ENCODE results near the gene MAML2.

Gene MAML2

DNA sequence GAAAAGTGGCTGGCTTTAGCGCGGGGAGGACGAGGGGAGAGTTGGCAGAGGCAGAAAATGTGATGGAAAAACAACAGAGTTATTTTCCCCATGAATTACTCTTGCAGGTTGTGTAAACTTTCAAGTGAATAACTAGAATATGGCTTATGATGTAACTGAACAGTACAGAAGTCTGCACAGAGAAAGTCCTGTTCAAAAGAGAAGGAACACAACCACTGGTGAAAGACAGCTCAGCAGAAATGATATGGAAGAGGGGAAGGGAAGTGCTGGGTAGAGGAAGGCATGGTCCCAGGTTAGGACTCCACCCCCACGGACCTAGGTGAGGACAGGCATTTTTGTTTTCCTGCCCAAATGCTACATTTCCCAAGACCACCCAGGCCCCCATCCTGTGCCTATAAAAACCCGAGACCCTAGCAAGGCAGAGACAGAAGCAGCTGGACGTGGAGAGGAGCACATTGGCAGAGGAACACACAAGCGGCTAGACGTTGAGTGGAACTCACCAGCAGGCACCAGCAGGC lies 77.7 kb downstream of the MAML2 start:
- no peak for DNase-seq

DNA sequence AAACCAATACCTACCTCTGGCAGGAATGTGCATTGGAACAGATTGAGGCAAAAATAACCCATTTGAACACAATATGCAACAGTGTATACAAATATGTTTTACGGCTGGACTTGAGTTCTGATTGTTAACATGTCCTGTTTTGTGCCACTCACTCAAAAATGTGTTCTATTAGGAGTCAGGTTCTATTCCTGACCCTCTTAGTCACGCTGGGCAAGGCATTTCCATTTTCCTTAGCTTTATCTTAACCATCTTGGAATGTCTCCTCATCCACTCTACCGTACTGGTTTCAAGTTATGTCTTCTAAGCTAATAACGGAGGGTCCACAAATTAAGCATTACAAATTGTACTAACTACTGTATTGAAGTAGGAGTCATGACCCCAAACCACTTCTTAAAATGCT lies 78.6 kb downstream of the MAML2 start:
- no peak for DNase-seq

DNA sequence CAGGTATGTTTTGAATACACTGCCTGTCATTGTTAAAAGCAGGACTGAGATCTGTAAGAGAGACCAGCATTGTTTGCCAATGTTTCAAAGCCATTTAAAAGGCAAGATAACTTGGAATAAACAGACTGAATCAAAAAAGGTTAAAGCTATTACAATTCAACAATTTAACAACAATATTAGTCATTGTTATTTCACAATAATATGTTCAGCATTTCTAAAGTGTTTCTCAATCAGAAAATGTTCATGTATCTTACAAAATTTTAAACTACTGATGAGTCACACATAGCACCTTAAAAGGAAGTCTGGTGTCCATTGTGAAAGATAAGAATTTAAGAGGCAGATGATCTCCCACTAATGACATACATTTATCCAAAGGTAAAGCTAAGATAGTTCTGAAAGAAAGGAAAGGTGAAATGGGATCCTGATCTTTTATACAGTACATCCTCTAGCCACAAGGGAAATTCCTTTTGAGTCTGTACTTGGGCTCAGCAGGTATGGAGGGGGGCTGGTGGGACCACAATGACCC lies 79.7 kb downstream of the MAML2 start:
- no peak for DNase-seq

DNA sequence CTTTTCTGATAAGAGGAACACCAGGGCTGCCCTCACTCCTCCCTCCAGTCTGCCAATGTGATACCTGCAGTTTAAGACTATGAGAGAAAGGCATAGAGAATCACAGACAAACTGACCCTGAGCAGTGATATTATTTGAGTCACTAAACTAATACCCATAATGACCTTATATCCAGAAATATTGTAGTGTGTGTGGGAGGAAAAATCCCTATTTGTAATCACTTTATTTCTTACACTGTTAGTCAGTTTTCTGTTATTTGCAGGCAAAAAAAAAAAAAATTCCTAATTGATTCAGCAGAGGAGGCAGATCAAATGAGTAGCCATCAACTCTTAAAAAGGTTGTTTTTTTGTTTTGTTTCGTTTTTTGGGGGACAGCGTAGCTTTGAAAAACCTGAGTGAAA lies 82.5 kb downstream of the MAML2 start:
- DNase-seq: no peak

DNA sequence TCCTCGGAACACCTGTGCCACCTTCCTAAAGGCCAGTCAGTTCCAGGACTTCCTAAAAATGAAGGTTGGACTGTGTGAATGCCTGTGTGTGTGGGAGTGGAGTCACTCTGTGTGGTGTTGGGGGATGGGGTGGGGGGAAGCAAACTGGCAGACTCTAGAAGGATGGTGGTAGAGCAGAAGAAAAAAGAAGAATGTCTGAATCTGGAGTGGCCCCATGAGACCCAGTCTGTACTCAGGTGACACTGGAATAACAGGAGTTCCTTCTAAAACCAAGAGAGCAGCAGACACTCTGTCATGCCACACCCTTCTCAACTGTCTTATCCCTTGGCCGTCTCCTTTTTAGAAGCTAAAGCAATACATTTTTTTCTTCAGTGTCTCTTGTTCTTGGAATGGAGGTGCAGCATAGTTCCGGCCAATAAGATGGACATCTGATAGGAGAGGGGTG lies 82.9 kb downstream of the MAML2 start:
- no peak for DNase-seq

DNA sequence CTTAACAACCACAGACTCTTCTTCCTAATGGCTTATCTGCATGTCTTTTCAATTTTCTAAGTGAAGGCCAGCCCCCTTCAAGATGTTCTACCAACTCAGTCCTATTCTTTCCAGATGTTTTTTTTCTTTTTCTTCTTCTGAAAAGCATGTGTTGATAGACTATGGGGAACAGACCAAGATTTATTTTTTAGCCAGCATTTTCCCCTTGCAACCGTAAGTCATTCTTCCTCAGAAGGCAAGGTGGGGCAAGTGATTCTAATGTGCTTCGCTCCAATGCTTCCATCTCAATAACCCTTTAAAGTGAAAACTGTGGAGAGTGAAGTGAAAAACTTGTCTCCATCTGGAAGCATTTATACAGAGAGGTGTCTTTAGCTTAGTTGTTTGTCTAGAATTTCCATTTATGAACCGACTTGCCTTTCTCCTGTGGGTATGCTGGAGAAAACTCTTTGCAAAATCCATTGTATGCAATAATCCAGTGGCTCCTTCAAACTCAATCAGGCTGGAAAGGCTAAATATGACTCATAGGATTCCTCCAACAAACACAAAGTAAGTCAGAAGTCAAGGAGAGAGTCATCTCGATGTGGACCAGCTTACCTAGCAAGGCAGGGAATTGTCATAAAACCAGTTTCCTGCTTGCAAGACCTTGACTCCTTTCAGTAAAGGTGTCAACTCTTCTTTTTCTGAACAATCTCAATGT lies 83.7 kb downstream of the MAML2 start:
- DNase-seq: no peak

DNA sequence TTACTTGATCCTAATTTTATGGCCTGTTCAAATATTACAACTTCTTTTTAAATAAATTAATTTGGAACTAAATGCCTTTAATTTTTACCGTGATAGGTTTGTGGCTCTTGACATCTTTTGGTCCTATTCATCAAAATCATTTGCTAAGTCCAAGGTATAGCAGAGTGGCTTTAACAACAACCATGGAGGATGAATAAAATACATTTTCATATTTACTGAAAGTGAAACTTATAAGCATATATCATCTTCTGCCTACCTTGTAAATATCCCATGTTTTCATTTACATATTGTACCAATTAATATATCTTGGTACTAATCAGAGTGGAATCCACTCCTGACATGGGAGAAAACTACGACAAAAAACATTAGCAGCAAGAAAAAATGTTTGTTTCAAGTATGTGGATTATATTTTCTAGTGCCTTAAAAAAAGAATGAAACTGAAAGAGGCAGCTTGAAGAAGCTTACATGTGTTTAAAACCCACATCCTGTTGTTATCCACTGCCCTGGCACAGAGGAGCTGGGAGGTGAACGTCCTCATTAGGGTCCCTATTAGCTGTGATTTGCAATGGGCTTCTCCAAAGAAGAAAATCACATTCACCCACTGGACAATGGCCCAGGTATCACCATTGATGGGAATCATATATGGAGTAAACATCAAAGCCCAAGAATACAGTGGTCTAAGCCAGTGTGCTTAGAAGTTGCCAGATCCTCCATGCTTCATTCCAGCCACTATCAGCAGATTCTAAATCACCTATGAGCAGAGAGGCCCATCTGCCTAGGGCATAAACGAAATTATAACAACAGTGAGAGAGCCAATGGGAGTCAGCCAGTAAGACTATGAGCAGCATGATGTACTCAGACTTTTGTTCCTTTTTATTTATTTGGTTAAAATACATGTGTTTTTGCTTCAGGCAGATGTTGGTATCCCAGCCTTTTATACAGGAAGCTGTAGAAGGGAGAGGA lies 84.7 kb downstream of the MAML2 start:
- DNase-seq: no peak

DNA sequence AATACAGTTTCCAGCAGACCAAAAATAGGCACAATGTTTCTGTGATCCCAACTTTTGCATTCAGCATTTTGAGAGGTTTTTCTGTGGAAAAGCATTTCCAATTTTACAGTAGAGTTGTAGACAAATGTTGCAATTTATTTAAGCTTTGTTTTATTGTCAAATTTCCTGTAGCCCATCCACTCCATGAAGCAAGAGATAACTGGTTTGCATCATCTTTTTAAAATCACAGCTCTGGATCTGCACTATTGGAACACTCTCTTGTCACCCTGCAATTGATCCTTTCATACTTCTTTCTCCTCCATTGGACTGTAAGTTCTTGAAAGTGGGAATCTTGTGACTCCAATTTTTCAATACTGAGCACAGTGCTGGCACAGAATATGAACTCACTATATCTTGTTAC lies 86.0 kb downstream of the MAML2 start:
- DNase-seq: no peak

DNA sequence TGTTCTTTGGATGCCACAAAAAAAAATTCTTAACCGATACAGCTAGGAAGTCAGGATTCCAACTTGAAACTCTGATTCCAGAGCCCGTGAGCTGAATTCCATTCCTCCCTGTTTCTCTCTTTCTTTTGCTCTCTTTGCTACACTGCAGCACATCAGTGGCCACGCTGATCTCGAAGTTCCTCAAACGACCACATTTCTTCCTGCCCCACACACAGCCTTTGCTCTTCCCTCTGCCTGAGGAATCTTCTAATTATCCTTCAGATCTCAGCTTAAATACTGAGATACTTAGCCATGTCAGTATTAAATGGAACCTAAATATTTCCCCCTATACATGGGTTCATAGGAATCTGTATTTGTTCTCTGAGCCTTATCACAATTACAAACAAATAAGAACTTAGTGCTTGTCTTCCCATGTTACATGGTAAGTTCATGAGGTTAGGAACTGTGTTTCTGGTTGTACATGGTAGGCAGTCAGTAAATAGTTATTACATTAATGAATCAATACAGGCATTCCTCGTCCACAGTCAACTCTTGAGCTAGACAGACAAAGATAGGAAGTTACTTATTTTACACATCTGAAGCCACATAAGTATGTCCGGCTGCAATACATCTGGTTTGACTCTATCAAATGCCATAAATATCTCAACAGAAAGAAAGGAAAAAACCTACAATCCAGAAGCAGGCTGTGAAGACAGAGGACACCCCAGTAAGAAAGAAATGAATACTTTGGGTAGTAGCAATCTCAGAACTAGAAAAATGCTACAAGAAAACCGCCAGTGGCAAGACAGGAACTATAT lies 86.6 kb downstream of the MAML2 start:
- no peak for DNase-seq

DNA sequence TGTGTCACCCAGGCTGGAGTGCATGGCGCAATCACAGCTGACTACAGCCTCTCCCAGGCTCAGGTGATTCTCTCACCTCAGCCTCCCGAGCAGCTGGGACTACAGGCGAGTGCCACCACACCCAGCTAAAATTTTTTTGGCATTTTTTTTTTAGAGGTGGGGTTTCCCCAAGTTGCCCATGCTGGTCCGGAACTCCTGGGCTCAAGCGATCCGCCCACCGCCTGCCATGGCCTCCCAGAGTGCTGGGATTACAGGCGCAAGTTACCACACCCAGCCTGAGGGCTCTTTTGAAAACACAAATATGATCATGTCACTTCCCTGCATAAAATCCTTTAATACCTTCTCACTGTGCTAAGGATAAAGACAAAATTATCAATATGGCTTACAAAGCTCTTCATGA lies 88.1 kb downstream of the MAML2 start:
- no peak for DNase-seq

DNA sequence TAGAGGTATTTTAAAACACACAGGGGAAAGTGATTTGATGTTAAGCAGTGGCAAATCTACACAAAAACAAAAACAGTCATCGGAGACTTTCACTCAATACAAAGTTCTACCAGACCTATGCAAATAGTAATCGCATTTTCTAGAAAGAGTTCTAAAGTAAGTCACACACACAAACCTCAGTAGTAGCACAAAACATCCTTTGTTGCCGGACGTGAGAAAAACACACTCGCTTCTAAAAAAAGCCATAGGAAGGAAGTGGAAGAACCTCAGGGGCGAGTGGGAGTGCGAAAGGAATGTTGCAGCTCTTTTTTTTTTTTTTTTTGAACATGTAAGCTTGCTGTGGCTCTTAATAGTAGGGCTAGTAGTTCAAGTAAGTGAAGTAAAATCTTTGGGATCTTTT lies 88.9 kb downstream of the MAML2 start:
- no peak for DNase-seq

DNA sequence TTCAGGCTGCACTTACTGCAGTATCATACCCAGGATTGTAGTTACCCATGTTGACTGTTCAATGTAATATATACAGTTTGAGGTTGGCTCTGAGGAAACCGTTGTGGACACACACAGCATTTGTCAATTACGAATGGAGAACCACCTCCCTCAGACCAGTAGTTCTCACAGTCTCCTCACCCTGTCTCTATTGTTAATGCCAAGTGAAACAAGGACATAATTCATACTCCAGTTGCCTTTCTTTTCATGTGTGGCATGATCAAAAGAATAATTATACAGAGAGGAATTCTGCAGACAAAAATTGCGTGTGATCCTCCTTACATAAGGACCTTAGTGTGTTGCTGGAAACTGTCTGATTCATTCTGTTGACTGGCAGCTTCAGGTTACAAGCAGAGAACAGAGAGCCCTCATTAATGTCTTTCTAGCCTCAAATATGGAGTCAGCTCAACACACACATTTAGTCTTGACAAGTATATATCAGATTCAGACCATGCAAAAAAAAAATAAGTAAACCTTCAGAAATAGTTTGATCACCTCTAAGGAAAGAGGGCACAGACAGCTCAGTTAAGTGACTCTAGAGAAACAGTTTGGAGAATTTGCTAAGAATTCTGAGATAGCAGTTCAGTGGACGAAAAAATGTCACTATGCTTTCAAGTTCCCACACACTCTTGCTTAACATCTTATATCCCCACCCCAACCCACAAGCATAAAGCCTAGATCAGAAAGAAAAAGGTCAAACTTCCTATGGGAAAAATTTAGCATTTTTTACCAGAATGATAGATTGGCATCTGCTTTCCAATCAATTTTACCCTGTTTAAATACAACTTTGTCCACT lies 96.1 kb downstream of the MAML2 start:
- no peak for DNase-seq

DNA sequence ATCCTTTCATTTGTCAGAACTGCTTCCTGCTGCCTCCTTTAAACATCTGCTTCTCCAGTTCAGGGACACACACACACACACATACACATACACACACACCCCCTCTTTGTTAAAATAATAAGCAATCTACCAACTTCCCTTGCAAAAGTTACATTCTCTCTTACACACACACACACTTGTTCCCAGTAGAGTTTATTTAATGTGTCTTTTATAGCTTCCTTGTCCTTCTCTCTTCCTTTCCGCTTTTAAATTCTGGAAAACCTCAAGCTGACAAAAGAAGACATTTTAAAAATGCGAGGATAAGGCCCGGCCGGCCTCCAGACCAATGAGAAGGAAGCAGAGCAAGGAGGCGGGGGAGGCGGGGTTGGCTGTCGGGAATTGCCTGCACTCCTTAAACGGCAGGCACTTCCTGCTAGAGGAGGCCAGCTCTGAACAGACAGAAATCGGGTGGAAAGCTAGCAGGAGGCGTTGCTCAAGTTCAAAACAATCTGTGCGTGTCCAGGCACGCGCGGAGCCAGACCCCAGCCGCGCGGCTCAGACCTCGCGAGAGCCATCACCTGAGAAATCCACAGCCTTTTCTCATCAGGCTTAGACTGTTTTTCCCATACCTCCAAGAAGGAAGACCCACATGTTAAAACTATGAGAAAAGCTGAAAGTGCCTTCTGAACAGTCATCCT lies 99.9 kb downstream of the MAML2 start:
- DNase-seq: peak; percentile 61

DNA sequence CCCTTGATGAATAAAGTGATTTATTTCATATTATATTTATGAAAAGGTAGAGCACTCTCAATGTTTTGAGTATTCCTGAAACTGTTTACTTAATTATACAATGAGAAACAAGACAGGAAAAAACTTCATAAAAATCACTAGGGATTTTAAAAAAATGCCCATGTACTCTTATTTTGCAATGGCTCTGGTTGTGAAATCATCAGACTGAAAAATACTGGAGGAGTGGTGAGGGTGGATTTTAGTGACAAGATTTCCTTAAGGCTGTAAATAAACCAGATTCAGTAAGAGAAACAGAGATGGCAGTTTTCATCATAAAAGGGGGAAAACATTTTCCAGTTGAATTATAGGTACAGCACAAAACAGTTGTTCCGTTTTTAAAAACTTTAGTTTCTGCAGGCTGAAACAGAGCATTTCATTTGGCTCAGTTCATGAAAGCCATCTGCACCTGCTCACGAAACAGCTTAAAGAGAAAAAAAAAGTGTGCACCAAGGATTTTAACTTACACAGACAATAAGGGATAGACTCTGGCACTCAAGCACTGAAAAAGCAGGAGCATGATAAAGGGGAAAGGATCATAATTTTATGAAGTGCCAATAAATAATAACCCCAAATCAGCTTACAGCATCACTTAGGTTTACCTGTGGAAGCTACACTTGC lies 100.7 kb downstream of the MAML2 start:
- DNase-seq: no peak

DNA sequence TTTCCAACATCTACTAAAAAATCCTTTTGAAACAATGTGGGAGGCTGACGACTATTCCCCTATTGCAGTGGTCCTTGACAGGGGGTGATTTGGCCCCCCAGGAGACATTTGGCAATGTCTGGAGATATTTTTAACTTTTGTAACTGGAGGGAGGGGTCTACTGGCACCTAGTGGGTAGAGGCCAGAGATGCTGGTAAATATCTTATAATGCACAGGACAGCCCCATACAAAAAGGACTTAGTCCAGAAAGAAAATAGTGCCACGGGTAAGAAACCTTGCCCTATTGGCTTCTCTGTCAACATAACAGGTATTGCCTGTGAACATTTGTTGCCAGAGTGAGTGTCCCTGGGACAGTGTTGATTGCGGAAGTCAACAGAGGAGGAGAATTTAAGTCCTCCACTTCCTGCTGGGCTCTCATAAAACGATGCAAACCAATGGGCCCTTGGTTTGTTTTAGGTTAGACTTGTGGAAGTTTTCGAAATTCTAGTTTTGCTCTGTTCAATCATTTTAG lies 101.6 kb downstream of the MAML2 start:
- no peak for DNase-seq

DNA sequence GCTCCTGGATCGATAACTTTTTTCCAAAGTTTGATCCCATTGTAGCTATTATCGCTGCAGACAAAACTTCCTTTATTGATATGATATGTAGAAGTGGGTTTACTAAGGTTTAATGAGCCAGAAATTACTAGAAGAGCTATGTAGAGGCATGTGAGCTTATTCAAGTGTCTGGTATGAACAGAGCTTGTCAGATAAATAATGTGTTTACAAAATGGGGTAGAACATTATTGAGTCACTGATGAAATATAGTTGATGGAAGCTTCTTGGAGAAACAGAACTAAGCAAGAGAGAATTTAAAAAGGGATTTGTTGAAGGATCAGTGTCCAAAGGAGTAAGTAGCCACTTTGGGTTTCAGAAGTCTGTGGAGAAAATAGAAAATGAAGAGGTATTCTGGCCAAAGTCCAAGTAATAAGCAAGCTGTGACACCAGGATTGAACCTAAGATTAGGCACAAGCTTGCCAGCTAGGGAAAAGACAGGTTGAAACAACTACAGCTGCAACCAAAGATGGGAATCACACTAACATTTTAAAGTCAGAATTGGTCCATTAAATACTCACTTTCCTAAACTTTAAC lies 104.3 kb downstream of the MAML2 start:
- DNase-seq: no peak

DNA sequence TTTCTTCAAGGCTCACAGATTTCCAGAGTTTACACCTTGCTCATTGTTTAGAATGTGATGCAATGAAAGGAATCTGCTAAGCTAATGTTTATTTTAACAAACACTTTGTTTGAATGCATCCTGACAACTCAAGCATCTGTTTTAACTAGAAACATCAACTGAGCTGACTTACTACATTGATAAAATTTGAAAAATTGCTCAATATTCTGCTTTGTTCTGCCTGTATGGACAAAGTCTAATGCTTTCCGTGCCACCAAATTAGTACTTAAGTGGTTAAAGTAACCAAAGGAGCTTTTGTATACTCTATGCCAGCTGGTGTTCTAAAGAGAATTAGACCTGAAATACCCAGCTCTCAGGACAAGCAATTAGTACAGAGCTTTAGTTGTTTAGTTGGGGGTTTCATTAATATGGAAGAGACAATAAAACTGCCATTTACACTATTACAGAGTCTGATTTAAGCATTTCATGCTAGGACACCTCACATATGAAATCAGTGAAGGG lies 105.2 kb downstream of the MAML2 start:
- DNase-seq: no peak

DNA sequence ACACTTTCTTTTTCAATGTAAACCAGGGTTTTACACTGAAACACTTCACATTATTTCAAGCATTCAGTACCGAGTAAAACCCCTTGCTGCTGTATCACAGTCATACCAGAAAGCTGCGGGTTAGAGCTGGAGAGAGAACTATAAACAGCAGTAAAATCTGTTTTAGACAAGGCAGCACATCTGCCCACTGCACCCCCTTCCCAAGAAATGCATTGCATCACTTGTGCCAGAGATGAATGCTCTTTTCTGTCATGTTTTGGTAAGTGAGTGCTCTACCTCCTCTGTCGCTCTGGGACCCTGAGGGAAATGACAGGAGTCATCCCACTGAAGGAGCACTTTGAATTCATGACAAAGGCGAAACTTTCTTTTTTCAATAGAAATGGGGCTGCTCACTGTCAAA lies 107.2 kb downstream of the MAML2 start:
- no peak for DNase-seq

DNA sequence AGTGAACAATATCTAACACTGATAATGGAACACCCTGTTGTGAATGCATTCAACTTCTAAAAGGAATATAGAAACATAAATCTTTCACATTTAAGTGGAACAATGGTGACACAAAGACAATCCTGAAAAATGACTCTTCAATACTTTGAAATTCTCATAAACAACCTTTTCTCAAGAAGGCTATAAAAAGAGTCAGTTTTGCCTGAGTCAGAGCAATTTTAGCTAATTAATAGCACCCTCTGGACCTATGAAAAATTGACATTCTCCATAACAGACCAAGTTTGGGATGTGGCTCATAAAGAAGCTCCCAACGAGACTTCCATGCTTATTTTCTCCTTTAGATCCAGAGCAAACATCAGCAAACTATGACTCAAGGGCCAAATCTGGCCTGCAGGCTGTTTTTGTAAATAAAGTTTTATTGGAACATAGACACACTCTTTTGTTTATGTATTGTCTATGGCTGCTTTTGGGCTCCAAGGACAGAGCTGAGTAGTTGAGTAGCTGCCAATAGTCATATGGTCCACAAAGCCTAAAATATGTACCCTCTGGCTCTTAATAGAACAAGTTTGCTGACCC lies 108.0 kb downstream of the MAML2 start:
- DNase-seq: no peak

DNA sequence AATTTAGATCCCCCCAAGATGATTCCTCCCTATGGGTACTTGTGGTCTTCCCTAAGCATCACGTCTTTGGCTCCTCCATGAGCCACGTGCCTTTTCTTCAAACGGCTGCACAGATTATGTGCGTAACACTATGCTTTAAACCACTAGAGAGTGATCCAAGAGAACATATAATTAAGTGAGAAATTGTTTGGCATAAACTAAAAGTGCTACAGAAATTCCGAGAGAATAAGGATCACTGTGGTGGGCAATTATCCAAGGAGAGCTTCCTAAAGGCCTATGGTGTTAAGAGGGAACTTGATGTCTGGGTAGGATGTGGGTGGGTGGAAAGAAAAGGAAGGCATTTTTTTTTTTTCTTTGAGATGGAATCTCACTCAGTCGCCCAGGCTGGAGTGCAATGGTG lies 110.9 kb downstream of the MAML2 start:
- no peak for DNase-seq
